HG03439 (cell line): ENCODE measurements around the gene CASP3.

Source experiments
- ATAC-seq: cut with Tn5 transposase; IDR thresholded peaks from one replicate; pipeline ENCODE4 v1.9.1; 2021; ENCODE audit warnings: mild to moderate bottlenecking, moderate library complexity; ENCODE audit not compliant: unreplicated experiment

Gene CASP3

DNA sequence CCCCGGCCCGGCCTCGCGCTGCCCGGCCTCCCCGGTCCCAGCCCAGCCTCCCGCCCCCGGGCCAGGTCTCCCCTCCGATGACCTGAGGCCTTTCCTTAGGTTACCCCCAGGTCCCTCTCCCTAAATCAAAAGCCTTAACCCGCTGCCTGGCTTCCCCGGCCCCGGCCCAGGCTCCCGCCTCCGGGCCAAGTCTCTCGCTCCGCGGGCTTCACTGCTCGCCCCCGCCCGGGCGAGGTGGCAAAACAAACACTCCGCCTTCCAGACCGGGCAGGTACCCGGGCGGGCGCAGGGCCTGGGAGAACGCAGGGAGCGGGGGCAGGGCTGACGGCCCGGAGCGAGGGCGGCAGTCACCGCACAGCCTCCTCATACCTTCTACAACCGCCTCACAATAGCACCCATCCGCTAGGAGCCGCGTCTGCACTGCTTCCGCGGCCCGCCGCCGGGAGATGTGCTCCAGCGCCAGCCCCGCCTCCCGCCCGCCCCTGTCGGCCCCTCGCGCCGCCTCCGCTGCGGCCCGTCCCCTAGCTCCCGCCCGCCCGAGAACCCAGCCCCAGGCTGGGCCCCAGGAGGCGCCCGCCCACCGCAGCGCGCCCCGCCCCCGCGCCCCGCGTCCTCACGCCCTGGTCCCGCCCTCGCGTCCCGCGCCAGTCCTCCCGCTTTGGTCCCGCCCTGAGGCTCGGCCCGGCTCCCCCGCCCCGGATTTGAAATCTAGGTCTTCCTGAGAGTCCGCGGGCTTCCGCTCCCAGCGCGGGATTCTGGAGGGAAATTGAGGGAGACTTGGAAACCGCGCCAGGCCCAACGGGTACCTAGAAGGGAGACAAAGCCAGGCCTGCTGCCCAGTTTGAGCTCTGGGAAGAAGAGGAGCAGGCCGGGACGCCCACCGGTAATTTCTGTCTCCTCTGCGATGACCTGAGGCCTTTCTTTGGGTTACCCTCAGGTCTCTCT, at the start of gene CASP3, which contains the start of gene PRIMPOL:
CASP3 (minus strand) TSS at position 422 of the 945 bp plus-strand sequence. CDS start 10,994 bp downstream, outside the sequence.
PRIMPOL (plus strand) TSS at position 713 of the 945 bp plus-strand sequence. CDS start 7,403 bp downstream, outside the sequence.
- peak; percentile 79 for ATAC-seq

DNA sequence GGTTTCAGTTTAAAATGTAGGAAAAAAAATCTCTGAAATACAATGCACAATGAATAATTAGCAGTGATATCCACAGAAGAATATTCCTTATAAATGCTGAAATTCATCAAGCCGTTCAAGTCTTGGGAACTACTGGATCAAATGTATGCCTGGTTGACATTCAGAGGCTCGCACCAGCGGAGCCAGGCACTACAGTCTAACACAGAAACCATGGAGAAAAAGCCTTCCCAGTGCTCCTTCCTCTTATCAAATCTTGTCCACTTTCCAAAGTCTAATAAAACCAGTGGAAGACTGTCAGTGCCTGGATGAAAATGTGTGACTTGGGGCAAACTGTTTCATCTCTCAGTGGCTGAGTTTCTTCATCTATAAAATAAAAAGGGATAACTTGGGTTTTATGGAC, 48.7 kb upstream of the CASP3 start:
- ATAC-seq = no peak

DNA sequence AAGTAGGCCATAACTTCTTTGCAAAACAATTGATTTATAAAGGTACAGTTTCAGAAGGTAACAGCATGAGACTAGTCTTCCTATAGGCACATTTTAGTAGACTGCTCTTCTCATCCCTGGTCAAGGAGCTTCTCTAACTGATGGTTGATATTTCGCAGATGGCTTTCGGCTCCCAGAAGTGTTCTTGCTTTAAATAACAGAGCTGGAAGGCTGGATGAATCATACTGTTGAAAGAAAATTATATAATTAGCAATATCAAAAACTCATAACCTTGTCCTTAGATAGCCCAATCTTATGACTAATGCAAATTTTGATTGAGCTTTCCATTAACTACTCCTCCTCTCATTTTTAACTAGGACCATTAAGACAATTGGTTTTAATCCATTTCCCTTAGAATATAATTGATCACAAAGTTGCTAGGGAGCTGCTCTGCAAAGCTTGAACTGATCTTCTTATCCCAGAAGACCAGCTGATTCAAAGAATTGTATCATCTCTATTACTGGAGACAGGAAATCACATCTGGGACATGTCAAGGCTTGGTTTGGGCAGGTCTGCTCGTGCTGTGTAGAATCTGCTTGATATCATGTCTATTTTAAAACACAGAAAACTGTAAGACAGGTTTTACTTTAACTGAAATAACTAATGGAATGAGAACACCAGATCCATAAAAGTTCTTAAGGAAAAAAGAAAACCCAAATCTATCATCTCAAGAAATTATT, 46.1 kb upstream of the CASP3 start:
- ATAC-seq = no peak

DNA sequence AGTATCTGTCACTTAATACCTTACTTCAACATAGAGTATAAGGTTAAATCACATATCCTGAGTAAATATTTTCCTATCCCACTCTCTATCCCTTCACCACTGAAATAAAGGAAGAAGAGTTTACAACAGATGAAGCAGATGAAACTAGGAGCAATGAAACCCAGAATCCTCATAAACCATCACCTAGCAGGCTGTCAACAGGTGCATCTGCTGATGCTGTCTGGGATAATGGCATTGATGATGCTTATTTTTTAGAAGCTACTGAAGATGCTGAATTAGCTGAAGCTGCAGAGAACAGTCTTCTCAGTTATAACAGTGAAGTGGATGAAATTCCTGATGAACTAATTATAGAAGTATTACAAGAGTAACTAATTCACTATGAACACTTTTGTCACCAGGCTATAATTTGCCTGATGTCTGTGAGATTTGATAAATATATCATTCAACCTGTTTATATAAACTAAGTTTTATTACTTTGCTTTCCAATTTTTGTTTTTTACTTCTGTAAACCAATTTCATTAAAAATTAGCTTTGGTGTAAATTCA, 45.2 kb upstream of the CASP3 start:
- no peak for ATAC-seq

DNA sequence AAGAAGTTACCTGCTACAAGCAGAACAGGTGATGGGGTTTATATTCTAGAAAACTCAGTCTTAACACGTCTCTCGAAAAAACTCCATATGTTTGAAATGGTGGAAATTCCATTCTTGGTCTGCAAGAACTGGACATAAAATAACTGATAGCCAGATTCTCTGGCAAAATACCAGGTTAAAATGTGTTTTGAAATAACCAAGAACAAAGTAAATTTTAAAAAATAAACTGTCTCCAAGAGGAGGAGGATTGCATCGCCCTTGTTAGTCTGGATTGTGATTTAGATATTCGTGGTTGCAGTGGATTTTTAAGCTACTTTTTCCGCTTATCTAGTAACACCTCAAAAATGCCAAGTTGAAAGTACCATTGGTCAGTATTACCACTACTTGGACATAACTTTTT, 43.8 kb upstream of the CASP3 start:
- ATAC-seq = no peak

DNA sequence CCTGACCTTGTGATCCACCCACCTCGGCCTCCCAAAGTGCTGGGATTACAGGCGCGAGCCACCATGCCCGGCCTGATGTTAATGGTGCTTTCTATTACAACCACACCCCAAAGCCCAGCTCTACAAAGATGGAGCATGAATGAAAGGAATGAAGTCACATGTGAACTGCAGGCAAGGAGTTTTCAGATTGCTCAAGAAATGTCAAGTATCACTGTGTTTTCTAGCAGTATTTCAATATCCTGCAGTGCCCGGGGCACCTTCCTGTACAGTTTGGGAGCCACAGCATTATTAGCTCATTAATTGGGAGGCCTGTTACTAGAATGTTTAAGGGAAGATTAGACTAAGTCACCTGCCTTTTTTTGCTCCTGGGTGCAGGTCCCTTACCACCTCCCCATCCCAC, 40.4 kb upstream of the CASP3 start:
- ATAC-seq = no peak

DNA sequence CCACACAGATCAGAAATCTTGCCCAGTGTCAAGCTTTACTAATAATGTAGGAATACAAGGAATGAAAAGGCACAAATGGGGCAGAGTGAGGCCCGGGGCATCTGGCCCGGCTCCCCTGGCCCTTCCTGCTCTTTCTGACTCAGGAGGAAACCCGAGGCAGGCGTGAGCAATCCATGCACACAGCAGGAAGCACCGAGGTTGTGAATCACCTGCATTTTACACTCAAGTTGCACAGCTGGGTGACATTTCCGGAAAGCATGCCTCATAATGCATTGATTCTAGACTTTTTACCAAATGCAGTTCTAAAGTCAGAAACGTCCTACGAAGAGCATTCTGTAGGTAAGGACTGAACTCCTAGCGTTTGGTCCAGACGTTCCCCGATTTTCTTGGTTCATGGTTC, 39.2 kb upstream of the CASP3 start:
- ATAC-seq = no peak

DNA sequence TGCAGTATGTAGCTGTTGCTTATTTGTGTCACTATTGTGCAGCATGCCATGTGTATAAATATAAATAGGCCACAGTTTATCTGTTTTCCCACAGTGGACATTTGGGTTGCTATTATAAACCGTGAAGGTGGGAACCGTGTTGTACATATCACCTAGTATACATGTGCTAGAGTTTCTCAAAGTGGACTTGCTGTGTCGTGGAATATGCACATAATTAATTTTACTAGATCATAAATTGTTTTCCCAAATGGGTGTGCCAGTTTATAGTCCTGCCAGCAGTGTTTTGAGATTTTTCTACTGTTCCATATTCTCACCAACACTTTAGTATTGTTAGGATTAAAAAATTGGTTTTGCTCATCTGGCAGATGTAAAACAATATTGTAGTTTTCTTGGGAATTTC, 38.8 kb upstream of the CASP3 start:
- ATAC-seq = no peak

DNA sequence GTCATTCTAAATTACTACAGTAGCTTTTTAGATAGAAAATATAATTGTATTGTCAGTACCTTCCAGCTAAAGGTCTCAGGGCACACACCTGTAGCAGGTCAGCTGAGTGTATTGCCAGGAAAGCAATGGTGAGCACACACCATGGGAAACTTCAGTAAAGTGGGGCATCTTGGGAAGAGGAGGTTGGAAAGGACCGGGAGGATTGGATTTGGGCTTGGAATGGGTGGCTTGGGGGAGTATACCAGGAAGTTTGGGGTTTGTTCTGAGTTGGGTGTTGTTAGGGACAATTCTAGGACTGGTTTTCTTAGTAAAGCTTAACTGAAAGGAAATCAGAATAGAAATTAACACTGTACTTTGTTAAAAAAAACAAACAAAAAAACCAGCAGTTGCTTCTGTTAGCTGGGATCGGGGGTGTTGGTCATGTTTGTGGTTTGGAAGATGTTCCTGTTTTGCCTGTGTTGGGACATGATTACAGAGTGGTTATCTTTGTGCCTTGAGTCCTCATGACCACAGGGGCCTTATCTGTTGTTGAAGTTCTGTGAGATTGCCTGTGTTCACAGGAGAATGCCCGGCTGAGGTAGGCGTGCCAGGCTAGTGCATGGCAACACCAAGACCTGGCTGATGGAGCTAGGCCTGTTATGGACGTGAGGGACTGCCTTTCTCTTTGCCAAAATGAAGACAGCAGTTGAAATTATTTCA, 35.4 kb upstream of the CASP3 start:
- ATAC-seq = no peak

DNA sequence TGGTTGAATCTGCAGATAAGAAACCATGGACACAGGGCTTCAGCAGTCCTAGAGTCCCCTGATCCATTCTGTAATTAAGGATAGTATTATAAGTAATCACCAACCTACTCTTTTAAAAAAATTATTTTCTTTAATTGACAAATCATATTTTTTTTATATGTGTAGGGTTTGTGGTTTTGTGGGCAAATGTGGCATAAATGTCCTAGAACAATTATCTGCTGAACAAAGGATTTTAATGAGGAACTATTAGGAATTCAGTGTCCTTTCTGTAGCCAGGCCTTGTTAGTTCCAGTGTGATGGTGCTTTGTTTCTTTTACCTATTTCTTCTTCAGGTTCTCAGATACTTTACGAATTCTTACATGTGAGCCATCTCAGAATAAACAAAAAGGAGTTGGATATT, 32.7 kb upstream of the CASP3 start:
- ATAC-seq = no peak

DNA sequence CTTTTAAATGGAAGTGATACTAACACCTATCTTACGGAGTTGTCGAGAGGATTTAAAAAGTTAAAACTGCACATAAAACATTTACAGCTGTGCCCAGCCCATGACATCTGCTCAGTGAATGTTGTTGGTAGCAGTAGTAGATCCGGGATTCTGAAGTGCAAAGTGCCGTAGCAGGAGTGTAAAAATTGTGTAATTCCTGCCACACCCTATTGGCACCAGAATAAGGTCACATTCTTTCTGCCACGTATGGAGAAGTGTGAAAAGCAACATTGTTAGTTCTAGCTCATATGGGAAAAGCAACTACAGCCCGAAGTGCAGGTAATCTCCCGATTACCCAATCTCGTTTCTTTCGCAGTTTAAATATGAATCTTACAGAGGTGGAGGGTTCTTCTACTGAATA, 31.5 kb upstream of the CASP3 start:
- no peak for ATAC-seq

DNA sequence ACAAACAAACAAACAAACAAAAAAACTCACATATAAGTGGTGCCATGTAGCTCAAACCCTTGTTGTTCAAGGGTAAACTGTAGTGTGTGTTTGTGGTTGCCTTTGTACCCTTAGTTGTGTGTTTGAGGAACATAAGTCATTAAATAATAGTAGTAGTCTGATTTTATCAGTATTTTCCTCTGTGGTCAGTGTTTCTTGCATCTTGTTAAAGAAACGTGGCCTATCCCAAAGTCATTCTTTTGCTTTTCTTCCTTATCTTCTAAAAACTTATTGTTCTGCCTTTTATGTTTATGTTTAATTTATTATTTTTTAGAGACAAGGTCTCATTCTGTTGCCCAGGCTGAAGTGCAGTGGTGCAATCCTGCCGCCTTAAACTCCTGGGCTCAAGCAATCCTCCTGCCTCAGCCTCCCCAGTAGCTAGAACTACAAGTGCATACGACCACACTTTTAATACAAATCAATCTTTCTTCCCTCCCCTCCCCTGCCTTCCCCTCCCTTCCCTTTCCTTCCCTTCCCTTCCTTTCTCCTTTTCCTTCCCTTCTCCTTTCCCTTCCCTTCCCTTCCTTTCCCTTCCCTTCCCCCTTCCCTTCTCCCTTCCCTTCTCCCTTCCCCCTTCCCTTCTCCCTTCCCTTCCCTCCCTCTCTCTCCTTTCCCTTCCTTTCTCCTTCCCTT, 26.7 kb upstream of the CASP3 start:
- no peak for ATAC-seq

DNA sequence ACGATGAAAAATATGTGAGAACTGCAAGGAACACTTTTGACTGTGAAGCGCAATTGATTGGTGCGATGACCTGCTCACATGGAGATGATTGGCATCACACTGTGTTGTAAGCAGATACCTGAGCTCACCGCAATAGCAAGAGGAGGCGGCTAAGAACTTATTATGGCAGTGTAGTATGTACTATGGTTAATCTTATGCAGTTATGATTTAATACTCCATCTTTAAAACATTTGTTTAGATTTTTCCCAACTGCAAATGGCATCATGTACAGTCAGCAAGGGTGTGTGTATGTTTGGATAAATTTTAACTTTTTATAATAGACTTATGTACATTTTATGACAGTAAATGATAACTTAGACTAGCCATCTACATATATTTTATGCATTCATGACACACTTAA, 25.8 kb upstream of the CASP3 start:
- ATAC-seq = no peak

DNA sequence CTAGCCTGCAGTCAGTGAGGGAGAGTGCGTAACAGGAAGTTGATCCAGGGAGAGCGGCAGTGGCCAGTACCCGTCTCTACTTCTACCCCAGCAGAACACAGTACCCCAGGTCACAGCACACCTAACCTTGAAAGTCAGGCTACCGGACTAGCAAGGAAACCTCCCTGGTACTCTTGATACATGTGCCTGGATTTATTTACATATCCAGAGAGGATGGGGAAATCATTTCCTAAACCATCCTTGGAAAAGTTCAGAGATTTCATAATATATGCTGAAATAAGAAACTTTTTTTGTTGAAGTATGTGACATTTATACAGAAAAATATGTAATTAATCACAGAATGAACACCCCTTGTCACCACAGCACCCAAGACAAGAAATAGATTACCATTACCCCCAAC, 24.8 kb upstream of the CASP3 start:
- no peak for ATAC-seq

DNA sequence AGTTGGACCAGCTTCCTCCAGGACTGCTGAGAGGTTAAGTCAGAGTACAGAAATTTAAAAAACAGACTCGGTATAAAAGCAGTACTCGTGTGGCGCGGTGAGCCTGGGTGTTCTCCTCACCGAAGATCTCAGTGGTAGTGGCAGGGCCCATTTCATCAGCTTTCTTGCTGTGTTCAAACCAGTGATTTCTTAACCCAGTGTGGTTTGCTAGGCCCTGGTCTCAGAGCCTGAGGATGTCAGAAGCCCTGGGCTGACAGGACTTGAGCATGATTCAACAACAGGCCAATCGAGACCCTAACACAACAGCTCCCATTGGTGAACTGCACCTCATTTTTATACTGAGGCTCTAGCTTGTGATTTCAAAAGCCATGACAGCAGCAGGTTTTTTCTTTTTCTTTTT, 23.5 kb upstream of the CASP3 start:
- no peak for ATAC-seq

DNA sequence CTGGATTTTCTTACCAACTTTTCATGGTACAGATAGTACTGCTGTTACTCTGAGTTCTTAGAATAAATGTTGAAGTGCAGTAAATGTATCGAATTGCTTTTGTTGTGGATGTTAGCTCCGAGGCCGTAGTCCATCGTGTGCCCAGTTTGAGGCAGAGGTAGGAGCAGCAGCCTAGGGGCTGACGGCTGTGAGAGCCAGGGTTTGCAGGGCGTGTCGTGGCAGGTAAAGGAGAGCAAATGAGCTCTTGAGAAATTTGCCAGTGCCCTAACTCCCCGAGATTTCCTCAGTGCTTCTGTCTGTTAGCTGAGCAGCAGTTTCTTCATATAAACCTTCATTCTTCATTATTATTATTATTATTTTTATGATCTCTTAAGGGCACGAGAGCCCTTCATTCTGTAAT, 21.9 kb upstream of the CASP3 start:
- no peak for ATAC-seq

DNA sequence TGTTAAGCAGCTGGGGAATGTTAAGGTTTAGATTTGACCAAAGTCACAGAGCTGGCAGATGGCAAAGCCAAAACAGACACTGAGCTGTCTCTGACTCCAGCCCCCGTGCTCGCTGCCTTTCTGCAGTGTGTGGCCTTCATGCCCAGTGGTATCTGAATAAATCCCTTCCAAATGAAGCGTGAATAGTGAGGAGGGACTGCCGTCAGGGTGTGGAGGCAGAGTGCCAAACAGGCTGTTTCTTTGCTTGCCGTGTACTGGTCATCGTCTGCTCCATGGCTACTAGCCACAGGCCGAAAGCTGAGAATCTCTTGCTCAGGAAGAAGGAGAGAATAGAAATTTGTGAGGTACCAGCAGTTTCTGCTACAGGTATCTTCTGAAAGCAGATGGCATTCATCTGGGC, 20.0 kb upstream of the CASP3 start:
- ATAC-seq = no peak

DNA sequence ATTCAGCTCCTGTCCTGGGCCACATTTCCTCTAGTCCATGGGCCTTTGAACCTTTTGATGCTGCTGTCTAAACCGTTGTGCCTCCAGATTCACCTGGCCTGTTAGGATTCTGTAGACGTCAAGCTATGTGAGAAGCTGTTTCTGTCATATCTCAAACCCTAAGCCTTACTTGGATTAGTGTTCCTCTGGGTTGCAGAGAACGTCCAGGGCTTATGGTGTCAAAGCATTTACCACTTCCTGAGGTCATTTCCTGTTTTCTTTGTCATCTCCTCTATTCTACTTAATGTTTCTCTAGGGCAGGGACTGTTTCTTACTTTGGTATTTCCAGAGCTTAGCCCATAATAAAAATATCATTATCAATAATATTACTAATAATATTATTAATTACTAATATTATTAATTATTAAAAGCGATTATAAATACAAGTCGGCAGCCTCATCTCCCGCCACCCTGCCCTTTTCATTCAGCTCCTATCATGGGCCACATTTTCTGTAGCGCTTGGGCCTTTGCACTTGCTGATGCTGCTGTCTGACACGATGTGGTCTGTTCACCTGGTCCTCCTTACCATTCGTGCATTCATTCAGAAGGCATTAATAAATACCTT, 19.4 kb upstream of the CASP3 start:
- ATAC-seq = no peak

DNA sequence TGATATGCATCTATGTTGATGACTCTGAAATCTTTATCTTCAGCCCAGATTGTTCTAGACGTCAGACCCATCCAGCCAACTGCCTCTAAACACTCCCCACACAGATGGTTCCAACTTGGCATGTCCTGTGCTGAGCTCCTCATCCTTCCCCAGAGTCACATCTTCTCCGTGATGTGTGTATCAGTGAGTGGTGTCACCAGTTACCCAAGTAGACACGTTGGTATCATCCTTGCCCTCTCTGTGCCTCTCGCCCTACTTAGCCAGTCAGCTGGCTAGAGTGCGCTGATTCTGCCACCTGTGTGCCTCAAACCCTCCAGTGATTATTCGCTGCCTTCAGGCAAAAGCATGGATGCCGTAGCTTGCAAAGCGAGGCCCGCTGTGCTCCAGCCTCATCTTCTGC, 18.8 kb upstream of the CASP3 start:
- ATAC-seq = no peak

DNA sequence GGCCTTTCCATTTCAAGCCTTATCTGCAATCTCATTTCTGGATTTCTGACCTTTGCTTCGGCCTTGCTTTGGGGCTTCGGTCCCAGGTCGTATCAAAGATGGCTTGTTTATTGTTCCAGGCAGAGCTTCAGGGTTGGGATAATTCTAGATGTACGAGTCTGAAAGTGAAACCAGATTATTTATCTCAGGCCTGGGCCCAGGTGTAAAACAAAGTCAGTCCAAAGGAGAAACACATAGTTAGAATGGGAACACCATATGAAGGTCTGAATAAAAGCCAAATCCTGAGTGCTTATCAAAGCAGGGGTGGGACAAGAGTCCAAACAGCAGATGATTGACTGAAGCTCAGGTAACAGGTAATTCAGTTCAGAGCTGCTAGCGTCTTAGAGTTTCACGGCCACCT, 17.4 kb upstream of the CASP3 start:
- ATAC-seq = no peak
